Smooth muscle cell (in vitro differentiated cells): ENCODE results near the gene RAD51B. TPM values are rescaled to one million over a fixed set of nuclear protein-coding genes. Genes with fewer than 3 reads are reported as not detected.
A peak's percentile ranks its signal among the peaks of the same experiment; 100 is the strongest.
"Not testable (repeated sequence)": the region's sequence is repeated elsewhere in the genome, so short reads cannot be mapped to it uniquely, and the experiment has no call there.

Experiments
- DNase-seq: peaks from one replicate; lab custom pipeline; 2025; ENCODE audit not compliant: unreplicated experiment; lab: John Stamatoyannopoulos, UW
- H2AFZ ChIP-seq: fragments of 200-600 bp; sonication (generic); 2 replicates; pipeline ENCODE4 v1.6.0; 2016; ENCODE audit warnings: antibody characterized with exemption, low read depth, mild to moderate bottlenecking
- H3F3A ChIP-seq: fragments of 200-600 bp; sonication (generic); 2 replicates; pipeline ENCODE4 v1.6.0; 2017; ENCODE audit warnings: antibody characterized with exemption, low read depth
- H3K27ac ChIP-seq: fragments of 200-600 bp; sonication (generic); 2 replicates; pipeline ENCODE4 v1.5.1; 2016; ENCODE audit warnings: low read depth, mild to moderate bottlenecking
- H3K27me3 ChIP-seq: fragments of 200-600 bp; sonication (generic); 2 replicates; pipeline ENCODE4 v1.6.1; 2016; ENCODE audit warnings: low read depth, mild to moderate bottlenecking
- H3K36me3 ChIP-seq: fragments of 200-600 bp; sonication (generic); 2 replicates; pipeline ENCODE4 v1.5.1; 2016; ENCODE audit warnings: low read depth
- H3K4me1 ChIP-seq: fragments of 200-600 bp; sonication (generic); 2 replicates; pipeline ENCODE4 v1.5.1; 2016; ENCODE audit warnings: low read depth
- H3K4me2 ChIP-seq: fragments of 200-600 bp; sonication (generic); 2 replicates; pipeline ENCODE4 v1.6.0; 2016; ENCODE audit warnings: mild to moderate bottlenecking
- H3K4me3 ChIP-seq: fragments of 200-600 bp; sonication (generic); 2 replicates; pipeline ENCODE4 v1.5.1; 2016; ENCODE audit warnings: mild to moderate bottlenecking
- H3K79me2 ChIP-seq: fragments of 200-600 bp; sonication (generic); 2 replicates; pipeline ENCODE4 v1.6.0; 2016; ENCODE audit warnings: low read depth, mild to moderate bottlenecking
- H3K9ac ChIP-seq: fragments of 200-600 bp; sonication (generic); 2 replicates; pipeline ENCODE4 v1.6.0; 2016; ENCODE audit warnings: low read depth
- H3K9me3 ChIP-seq: fragments of 200-600 bp; sonication (generic); replicated peaks from 2 replicates; pipeline ENCODE4 v1.5.1; 2016; ENCODE audit warnings: low read depth
- H4K20me1 ChIP-seq: fragments of 200-600 bp; sonication (generic); 2 replicates; pipeline ENCODE4 v1.6.0; 2016; ENCODE audit warnings: low read depth
- CTCF ChIP-seq: fragments of 200-600 bp; sonication (generic); IDR thresholded peaks from 2 replicates; pipeline ENCODE4 v1.5.1; 2017; ENCODE audit warnings: borderline replicate concordance, mild to moderate bottlenecking, antibody characterized with exemption; ENCODE audit not compliant: insufficient read depth, poor library complexity, severe bottlenecking
- WGBS: methylation state at CpG from one replicate; pipeline ENCODE4 v1.1.7; 2016; ENCODE audit warnings: low lambda C conversion rate; 5-methylcytosine and 5-hydroxymethylcytosine counted together
- polyA plus RNA-seq: library from polyadenylated mRNA; unstranded; fragments of >200 nt; fragmentation: Nextera tagmentation; extraction: Ambion mirVana; gene quantifications from 2 replicates; pipeline ENCODE4 v1.2.1, GENCODE V29; 2016
- total RNA-seq: library from RNA; depleted of rRNA; stranded (reverse); fragments of >200 nt; gene quantifications from 2 replicates; pipeline ENCODE4 v1.2.3, GENCODE V29; 2014

RAD51B gene
- total and polyA plus RNA-seq, 2 experiments from 2014 or later = 4.6 to 5.3 TPM

- H3K4me2 ChIP-seq = peak overlapping the region; percentile 29
- 77% methylated on average over 6 of the region's 6 CpGs for WGBS
- H3K79me2 ChIP-seq = no peaks in the 10 kb centered on the region
- H3K27ac ChIP-seq = peak overlapping the region; percentile 69
- no peaks in the 10 kb centered on the region for H3K27me3 ChIP-seq
- no peak overlapping the region for H3K9ac ChIP-seq
- H3K36me3 ChIP-seq = no peaks in the 10 kb centered on the region
- H3K9me3 ChIP-seq = no peaks in the 10 kb centered on the region
- no peak for DNase-seq
- peak overlapping the region; percentile 73 for H2AFZ ChIP-seq
- TF ChIP-seq CTCF = no peak
- peaks cover 24% of the 10 kb centered on the region for H3K4me1 ChIP-seq
- no peak overlapping the region for H3K4me3 ChIP-seq
- peaks cover 27% of the 10 kb centered on the region for H3F3A ChIP-seq
- no peaks in the 10 kb centered on the region for H4K20me1 ChIP-seq
Observed at GRCh38 chr14:68284834-68285233, 465.3 kb downstream of the RAD51B start.

GRCh38 chr14:68285421-68286179 is 466.0 kb downstream of the RAD51B start:
- Histone ChIP-seq H3K79me2 (no peaks in the 10 kb centered on the region), H4K20me1 (no peaks in the 10 kb centered on the region), H3K9ac (no peak overlapping the region), H3K27me3 (no peaks in the 10 kb centered on the region), H3K27ac (peak overlapping the region; percentile 69), H3F3A (peaks cover 27% of the 10 kb centered on the region), H3K4me3 (no peak overlapping the region), H2AFZ (peak overlapping the region; percentile 73), H3K4me1 (peaks cover 24% of the 10 kb centered on the region), H3K9me3 (no peaks in the 10 kb centered on the region), H3K36me3 (no peaks in the 10 kb centered on the region), H3K4me2 (peak overlapping the region; percentile 29)
- TF ChIP-seq CTCF = no peak
- DNase-seq = no peak
- WGBS = 53% methylated on average over 11 of the region's 11 CpGs

GRCh38 chr14:68286667-68287066 is 467.1 kb downstream of the RAD51B start:
- Histone ChIP-seq H3K9me3 (no peaks in the 10 kb centered on the region), H3K4me2 (peak overlapping the region; percentile 41), H3K4me1 (peaks cover 28% of the 10 kb centered on the region), H3K36me3 (no peaks in the 10 kb centered on the region), H3K27me3 (no peaks in the 10 kb centered on the region), H2AFZ (no peak overlapping the region), H3K79me2 (no peaks in the 10 kb centered on the region), H4K20me1 (no peaks in the 10 kb centered on the region), H3K27ac (peak overlapping the region; percentile 69), H3K4me3 (no peak overlapping the region), H3K9ac (no peak overlapping the region), H3F3A (peaks cover 27% of the 10 kb centered on the region)
- no peak for DNase-seq
- no peak for TF ChIP-seq CTCF

GRCh38 chr14:68289452-68289851 is 469.9 kb downstream of the RAD51B start:
- not testable (repeated sequence) for DNase-seq, H3K27me3 ChIP-seq, H3K9ac ChIP-seq, H3K27ac ChIP-seq, H3K36me3 ChIP-seq, H3K4me2 ChIP-seq, H3K79me2 ChIP-seq, H2AFZ ChIP-seq, H3K4me3 ChIP-seq, H4K20me1 ChIP-seq, H3K9me3 ChIP-seq
- WGBS = 97% methylated on average over 3 of the region's 3 CpGs
- Histone ChIP-seq H3K4me1 (peaks cover 27% of the 10 kb centered on the region), H3F3A (peaks cover 34% of the 10 kb centered on the region)
